Activated T-cell treated with anti-CD3 and anti-CD28 coated beads, Interleukin-2, amount 50 U/mL, for 72 hours (primary cell): ENCODE results near the gene TFR2. TPM values are rescaled to one million over a fixed set of nuclear protein-coding genes. Genes with fewer than 3 reads are reported as not detected.
A peak's percentile ranks its signal among the peaks of the same experiment; 100 is the strongest.

Experiments
- ATAC-seq, 2 donors: fragments of 150-1000 bp; cut with Tn5 transposase; replicated peaks in 1 of 2; 2 replicates each; pipeline ENCODE4 v1.10.0; 2021; ENCODE audit warnings: moderate library complexity in 2 of 2, mild to moderate bottlenecking in 1 of 2
- DNase-seq, 2 donors: peaks; one replicate each; pipeline ENCODE4 v3.0.0; 2021 to 2022; ENCODE audit warnings: mixed read lengths in 1 of 2
- H3K27ac Mint-ChIP-seq: one replicate; pipeline ENCODE4 v1.8.0; 2022; ENCODE audit warnings: mild to moderate bottlenecking, moderate library complexity, mixed read lengths
- H3K27me3 Mint-ChIP-seq: one replicate; pipeline ENCODE4 v1.8.0; 2022; ENCODE audit warnings: low read depth, mixed read lengths
- H3K36me3 Mint-ChIP-seq, 2 donors: one replicate each; pipeline ENCODE4 v1.8.0; 2022; ENCODE audit warnings: mixed read lengths in 2 of 2, mild to moderate bottlenecking in 1 of 2; ENCODE audit not compliant: insufficient read depth in 2 of 2
- H3K4me1 Mint-ChIP-seq: one replicate; pipeline ENCODE4 v1.8.0; 2022; ENCODE audit warnings: low read depth, mixed read lengths
- H3K4me3 Mint-ChIP-seq, 2 donors: one replicate each; pipeline ENCODE4 v1.8.0; 2022; ENCODE audit warnings: mild to moderate bottlenecking in 2 of 2, mixed read lengths in 2 of 2, moderate library complexity in 2 of 2
- H3K9me3 Mint-ChIP-seq, 2 donors: one replicate each; pipeline ENCODE4 v1.8.0; 2022; ENCODE audit warnings: mixed read lengths in 2 of 2
- total RNA-seq, 2 donors: library from RNA; stranded (reverse); gene quantifications; one replicate each; pipeline ENCODE4 v1.2.3, GENCODE V29; 2022

TFR2 gene
- total RNA-seq, 2 donors from 2014 or later, result 4.7 to 5.8 TPM

- H3K36me3 Mint-ChIP-seq, result peaks cover 0 to 14% of the 10 kb centered on the region in 2 donors
- no peak overlapping the region for H3K27ac Mint-ChIP-seq
- H3K9me3 Mint-ChIP-seq, result no peaks in the 10 kb centered on the region
- H3K27me3 Mint-ChIP-seq, result no peaks in the 10 kb centered on the region
- H3K4me1 Mint-ChIP-seq, result peaks cover 15% of the 10 kb centered on the region
- ATAC-seq (no peak), DNase-seq (no peak)
- no peak overlapping the region for H3K4me3 Mint-ChIP-seq
Observed at GRCh38 chr7:100682991-100683658, 41.8 kb upstream of the TFR2 start.

- peak in 1 of 2 donors; percentile 19 for ATAC-seq
- no peak overlapping the region for H3K27ac Mint-ChIP-seq
- H3K4me3 Mint-ChIP-seq, result no peak overlapping the region
- H3K4me1 Mint-ChIP-seq, result peaks cover 14% of the 10 kb centered on the region
- no peaks in the 10 kb centered on the region for H3K9me3 Mint-ChIP-seq
- H3K27me3 Mint-ChIP-seq, result no peaks in the 10 kb centered on the region
- DNase-seq, result no peak
- peaks cover 2 to 14% of the 10 kb centered on the region in 2 donors for H3K36me3 Mint-ChIP-seq
Observed at GRCh38 chr7:100682228-100682741, 40.9 kb upstream of the TFR2 start.

- peaks cover 2 to 12% of the 10 kb centered on the region in 2 donors for H3K36me3 Mint-ChIP-seq
- no peak for DNase-seq
- no peak overlapping the region for H3K27ac Mint-ChIP-seq
- peaks cover 18% of the 10 kb centered on the region for H3K4me1 Mint-ChIP-seq
- no peak for ATAC-seq
- H3K4me3 Mint-ChIP-seq, result no peak overlapping the region
- H3K9me3 Mint-ChIP-seq, result no peaks in the 10 kb centered on the region
- H3K27me3 Mint-ChIP-seq, result no peaks in the 10 kb centered on the region
Observed at GRCh38 chr7:100681491-100682227, 40.3 kb upstream of the TFR2 start.

GRCh38 chr7:100680576-100681271 lies 39.4 kb upstream of the TFR2 start:
- H3K36me3 Mint-ChIP-seq, result peaks cover 5 to 12% of the 10 kb centered on the region in 2 donors
- H3K27me3 Mint-ChIP-seq, result no peaks in the 10 kb centered on the region
- H3K9me3 Mint-ChIP-seq, result no peaks in the 10 kb centered on the region
- peaks cover 22% of the 10 kb centered on the region for H3K4me1 Mint-ChIP-seq
- DNase-seq (no peak), ATAC-seq (no peak)
- no peak overlapping the region for H3K27ac Mint-ChIP-seq
- H3K4me3 Mint-ChIP-seq, result no peak overlapping the region

- ATAC-seq, result no peak
Observed at GRCh38 chr7:100679927-100680575, 38.7 kb upstream of the TFR2 start.

GRCh38 chr7:100679129-100679926 lies 38.0 kb upstream of the TFR2 start:
- DNase-seq (no peak), ATAC-seq (no peak)
- H3K4me1 Mint-ChIP-seq, result peaks cover 22% of the 10 kb centered on the region
- no peak overlapping the region for H3K27ac Mint-ChIP-seq
- H3K9me3 Mint-ChIP-seq, result no peaks in the 10 kb centered on the region
- peaks cover 5 to 13% of the 10 kb centered on the region in 2 donors for H3K36me3 Mint-ChIP-seq
- H3K4me3 Mint-ChIP-seq, result no peak overlapping the region
- H3K27me3 Mint-ChIP-seq, result no peaks in the 10 kb centered on the region

More at GRCh38 chr7:100679927-100680575, 38.7 kb upstream of the TFR2 start:
- H3K27me3 Mint-ChIP-seq, result no peaks in the 10 kb centered on the region
- peak overlapping the region; percentile 10 for H3K27ac Mint-ChIP-seq
- H3K4me3 Mint-ChIP-seq, result no peak overlapping the region
- H3K36me3 Mint-ChIP-seq, result peaks cover 5 to 12% of the 10 kb centered on the region in 2 donors
- H3K9me3 Mint-ChIP-seq, result no peaks in the 10 kb centered on the region
- DNase-seq, result no peak
- peaks cover 22% of the 10 kb centered on the region for H3K4me1 Mint-ChIP-seq

- no peak for DNase-seq
- Mint-ChIP-seq H3K4me1 (peaks cover 21% of the 10 kb centered on the region), H3K36me3 (peaks cover 5 to 15% of the 10 kb centered on the region in 2 donors), H3K4me3 (peak overlapping the region in 1 of 2 donors; percentile 11), H3K9me3 (no peaks in the 10 kb centered on the region), H3K27me3 (no peaks in the 10 kb centered on the region), H3K27ac (no peak overlapping the region)
- ATAC-seq, result no peak
Observed at GRCh38 chr7:100678291-100678984, 37.1 kb upstream of the TFR2 start.

GRCh38 chr7:100677308-100678267 lies 36.2 kb upstream of the TFR2 start:
- peaks cover 5 to 13% of the 10 kb centered on the region in 2 donors for H3K36me3 Mint-ChIP-seq
- peak overlapping the region; percentile 32 to 45 for H3K4me3 Mint-ChIP-seq
- H3K27me3 Mint-ChIP-seq, result no peaks in the 10 kb centered on the region
- peaks cover 23% of the 10 kb centered on the region for H3K4me1 Mint-ChIP-seq
- ATAC-seq (no peak), DNase-seq (no peak)
- H3K27ac Mint-ChIP-seq, result peak overlapping the region; percentile 80
- H3K9me3 Mint-ChIP-seq, result no peaks in the 10 kb centered on the region

GRCh38 chr7:100676501-100677306 lies 35.4 kb upstream of the TFR2 start:
- Mint-ChIP-seq H3K27me3 (no peaks in the 10 kb centered on the region), H3K27ac (peak overlapping the region; percentile 90), H3K4me3 (peak overlapping the region; percentile 86 to 92), H3K36me3 (peaks cover 5 to 13% of the 10 kb centered on the region in 2 donors), H3K4me1 (peaks cover 26% of the 10 kb centered on the region), H3K9me3 (no peaks in the 10 kb centered on the region)
- ATAC-seq (no peak), DNase-seq (no peak)

GRCh38 chr7:100675581-100676350 lies 34.4 kb upstream of the TFR2 start:
- no peak overlapping the region for H3K27ac Mint-ChIP-seq
- H3K36me3 Mint-ChIP-seq, result peaks cover 5 to 13% of the 10 kb centered on the region in 2 donors
- H3K4me3 Mint-ChIP-seq, result peak overlapping the region; percentile 84 to 86
- H3K9me3 Mint-ChIP-seq, result no peaks in the 10 kb centered on the region
- ATAC-seq (peak; percentile 53 to 58), DNase-seq (peak; percentile 78 to 81)
- H3K4me1 Mint-ChIP-seq, result peaks cover 26% of the 10 kb centered on the region
- H3K27me3 Mint-ChIP-seq, result no peaks in the 10 kb centered on the region
